Measurements from ENCODE around the gene TMEM9B. TPM values are rescaled to one million over a fixed set of nuclear protein-coding genes. Genes with fewer than 3 reads are reported as not detected.

Gene TMEM9B
- total and polyA plus RNA-seq, 9 of the 15 experiments (the other 6 are each of a cell fraction or from before 2014, with no cell fraction given) = 7.7 to 20.0 (median 14.0) TPM

DNA sequence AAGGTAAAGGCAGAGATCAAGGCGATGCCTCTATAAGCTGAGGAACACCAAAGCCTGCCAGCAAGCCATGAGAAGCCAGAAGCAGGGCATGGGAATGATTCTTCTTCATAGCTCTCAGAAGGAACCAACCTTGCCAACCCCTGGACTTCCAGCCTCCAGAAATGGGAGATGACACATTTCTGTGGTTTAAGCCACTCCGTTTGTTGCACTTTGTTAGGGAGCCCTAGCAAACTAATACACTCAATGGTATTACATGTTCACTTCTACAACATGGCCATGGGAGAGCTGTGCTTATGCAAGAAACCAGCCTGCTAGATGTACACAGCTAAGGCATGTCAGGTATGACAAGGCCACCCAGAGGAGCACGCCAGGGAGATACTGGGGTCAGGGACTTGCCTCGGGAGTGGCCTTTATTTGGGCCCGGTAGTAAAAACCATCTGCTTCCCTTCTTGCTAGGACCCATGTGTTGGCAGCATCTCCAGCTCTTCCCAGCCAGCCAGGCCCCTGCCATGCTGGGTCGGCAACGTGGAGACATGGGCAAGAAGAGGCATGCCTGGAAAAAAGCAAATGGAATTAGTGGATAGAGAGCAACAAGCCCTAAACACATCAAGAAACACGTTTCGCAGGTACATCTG is 35.1 kb downstream of the TMEM9B start:
- Histone ChIP-seq H3K4me2 (ENCODE audit: insufficient read depth, low read length) (no peak overlapping the region), H3K27me3 (ENCODE audit: control insufficient read depth in 2 of 2, insufficient read depth in 2 of 2, low read length in 2 of 2) (no peaks in the 10 kb centered on the region; a peak in 1 of 5 replicates), H3K4me3 (no peak overlapping the region), H3K79me2 (ENCODE audit: control insufficient read depth, insufficient read depth, low read length) (no peaks in the 10 kb centered on the region), H3K4me1 (replicated peaks in 1 of 2; ENCODE audit: control insufficient read depth in 2 of 2, insufficient read depth in 2 of 2, low read length in 2 of 2) (peaks cover 0 to 6% of the 10 kb centered on the region in 2 experiments; a peak in 2 of 5 replicates), H3K9me3 (replicated peaks; ENCODE audit: control insufficient read depth, insufficient read depth, low read depth, low read length) (no peaks in the 10 kb centered on the region), H4K20me1 (replicated peaks; ENCODE audit: control insufficient read depth, insufficient read depth, low read length) (no peaks in the 10 kb centered on the region), H3K9ac (ENCODE audit: insufficient read depth in 1 of 2, low read depth in 2 of 2, low read length in 2 of 2) (no peak overlapping the region), H3K27ac (ENCODE audit: extremely low read depth, low read depth, low read length) (no peak overlapping the region), H3K9me1 (ENCODE audit: control insufficient read depth, insufficient read depth, low read length) (peaks cover 2% of the 10 kb centered on the region), H3K36me3 (ENCODE audit: control insufficient read depth, insufficient read depth, low read length) (no peaks in the 10 kb centered on the region; the same call in 2 of the 3 replicates), H2AFZ (ENCODE audit: low read depth, low read length) (no peak overlapping the region)
- intact Hi-C loops (cut with micrococcal nuclease) = no loop called here
- in situ Hi-C loops (cut with MboI) = no loop called here
- DNase-seq (ENCODE audit: extremely low read depth in 1 of 4, low spot score in 3 of 4) (no peak), ATAC-seq (no peak), FAIRE-seq (no peak)
- no TSS peak for BruUV-seq (replicated peaks)
- 40% methylated on average over 9 of the region's 9 CpGs for WGBS (ENCODE audit: insufficient coverage, low coverage, missing lambda C conversion rate)
- ChIA-PET CTCF (ENCODE audit: low intra/inter-chr PET ratio) (interaction anchor here (0.7 kb wide), 1 partner anchor 794 kb away, joined by 3 read pairs; no protein-coding TSS in a partner anchor), POLR2A (interaction anchor here (1.4 kb wide), 1 partner anchor 75 kb away, joined by 3 read pairs; the partner anchor contains the start of gene NRIP3)
- TF ChIP-seq ZBTB1 (CRISPR knock-in tag; IDR thresholded peaks at IDR 0.05; ENCODE audit: borderline replicate concordance, low read depth) (no peak), FOXA1 (IDR thresholded peaks at IDR 0.05; ENCODE audit: borderline replicate concordance) (no peak), RBBP5 (IDR thresholded peaks at IDR 0.05; ENCODE audit: borderline replicate concordance, insufficient read depth, low read length, poor library complexity, severe bottlenecking) (no peak), ZEB2 (IDR thresholded peaks at IDR 0.05) (no peak), STAT5B (CRISPR knock-in tag; IDR thresholded peaks at IDR 0.05) (no peak), MAFF (IDR thresholded peaks at IDR 0.05; ENCODE audit: low read length) (no peak), SREBF1 (IDR thresholded peaks at IDR 0.05; ENCODE audit: borderline replicate concordance, low read depth, low read length) (no peak), FOXJ2 (tag; IDR thresholded peaks at IDR 0.05) (no peak), ZNF274 (IDR thresholded peaks at IDR 0.05; ENCODE audit: borderline replicate concordance, low read depth, low read length) (no peak), CTBP1 (IDR thresholded peaks at IDR 0.05; ENCODE audit: borderline replicate concordance) (no peak), ZNF696 (CRISPR knock-in tag; conservative IDR thresholded peaks at IDR 0.05) (no peak), ZNF644 (tag; IDR thresholded peaks at IDR 0.05; ENCODE audit: low read depth) (no peak), RHOXF2B (CRISPR knock-in tag; conservative IDR thresholded peaks at IDR 0.05) (no peak)
- TF ChIP-seq, protein P1, sequence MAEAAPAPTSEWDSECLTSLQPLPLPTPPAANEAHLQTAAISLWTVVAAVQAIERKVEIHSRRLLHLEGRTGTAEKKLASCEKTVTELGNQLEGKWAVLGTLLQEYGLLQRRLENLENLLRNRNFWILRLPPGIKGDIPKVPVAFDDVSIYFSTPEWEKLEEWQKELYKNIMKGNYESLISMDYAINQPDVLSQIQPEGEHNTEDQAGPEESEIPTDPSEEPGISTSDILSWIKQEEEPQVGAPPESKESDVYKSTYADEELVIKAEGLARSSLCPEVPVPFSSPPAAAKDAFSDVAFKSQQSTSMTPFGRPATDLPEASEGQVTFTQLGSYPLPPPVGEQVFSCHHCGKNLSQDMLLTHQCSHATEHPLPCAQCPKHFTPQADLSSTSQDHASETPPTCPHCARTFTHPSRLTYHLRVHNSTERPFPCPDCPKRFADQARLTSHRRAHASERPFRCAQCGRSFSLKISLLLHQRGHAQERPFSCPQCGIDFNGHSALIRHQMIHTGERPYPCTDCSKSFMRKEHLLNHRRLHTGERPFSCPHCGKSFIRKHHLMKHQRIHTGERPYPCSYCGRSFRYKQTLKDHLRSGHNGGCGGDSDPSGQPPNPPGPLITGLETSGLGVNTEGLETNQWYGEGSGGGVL (CRISPR knock-in tag; IDR thresholded peaks at IDR 0.05) = no peak
- TF ChIP-seq, protein P2, sequence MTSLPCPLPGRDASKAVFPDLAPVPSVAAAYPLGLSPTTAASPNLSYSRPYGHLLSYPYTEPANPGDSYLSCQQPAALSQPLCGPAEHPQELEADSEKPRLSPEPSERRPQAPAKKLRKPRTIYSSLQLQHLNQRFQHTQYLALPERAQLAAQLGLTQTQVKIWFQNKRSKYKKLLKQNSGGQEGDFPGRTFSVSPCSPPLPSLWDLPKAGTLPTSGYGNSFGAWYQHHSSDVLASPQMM (CRISPR knock-in tag; IDR thresholded peaks at IDR 0.05) = no peak
- TF ChIP-seq, protein P3, sequence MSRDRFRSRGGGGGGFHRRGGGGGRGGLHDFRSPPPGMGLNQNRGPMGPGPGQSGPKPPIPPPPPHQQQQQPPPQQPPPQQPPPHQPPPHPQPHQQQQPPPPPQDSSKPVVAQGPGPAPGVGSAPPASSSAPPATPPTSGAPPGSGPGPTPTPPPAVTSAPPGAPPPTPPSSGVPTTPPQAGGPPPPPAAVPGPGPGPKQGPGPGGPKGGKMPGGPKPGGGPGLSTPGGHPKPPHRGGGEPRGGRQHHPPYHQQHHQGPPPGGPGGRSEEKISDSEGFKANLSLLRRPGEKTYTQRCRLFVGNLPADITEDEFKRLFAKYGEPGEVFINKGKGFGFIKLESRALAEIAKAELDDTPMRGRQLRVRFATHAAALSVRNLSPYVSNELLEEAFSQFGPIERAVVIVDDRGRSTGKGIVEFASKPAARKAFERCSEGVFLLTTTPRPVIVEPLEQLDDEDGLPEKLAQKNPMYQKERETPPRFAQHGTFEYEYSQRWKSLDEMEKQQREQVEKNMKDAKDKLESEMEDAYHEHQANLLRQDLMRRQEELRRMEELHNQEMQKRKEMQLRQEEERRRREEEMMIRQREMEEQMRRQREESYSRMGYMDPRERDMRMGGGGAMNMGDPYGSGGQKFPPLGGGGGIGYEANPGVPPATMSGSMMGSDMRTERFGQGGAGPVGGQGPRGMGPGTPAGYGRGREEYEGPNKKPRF (IDR thresholded peaks at IDR 0.05; ENCODE audit: low read depth, low read length) = no peak

All from K562 (cell line).